Endodermal cell (in vitro differentiated cells): ENCODE measurements around the gene SLC4A5. TPM values are rescaled to one million over a fixed set of nuclear protein-coding genes. Genes with fewer than 3 reads are reported as not detected.
A peak's percentile ranks its signal among the peaks of the same experiment; 100 is the strongest.
"Not testable (repeated sequence)": the region's sequence is repeated elsewhere in the genome, so short reads cannot be mapped to it uniquely, and the experiment has no call there.

Experiments
- DNase-seq: peaks from one replicate; pipeline ENCODE4 v3.0.0-alpha.2; 2017
- H3K27ac ChIP-seq: 2 replicates; pipeline ENCODE4 v1.5.1; 2013; ENCODE audit warnings: mild to moderate bottlenecking, low read depth, low read length, moderate library complexity
- H3K27me3 ChIP-seq: 2 replicates; pipeline ENCODE4 v1.6.1; 2013; ENCODE audit warnings: mild to moderate bottlenecking, low read length, moderate library complexity; ENCODE audit not compliant: insufficient read depth, control insufficient read depth, poor library complexity, severe bottlenecking
- H3K36me3 ChIP-seq: 2 replicates; pipeline ENCODE4 v1.7.0; 2013; ENCODE audit warnings: mild to moderate bottlenecking, low read length, moderate library complexity; ENCODE audit not compliant: control insufficient read depth, insufficient read depth
- H3K4me1 ChIP-seq: one replicate; pipeline ENCODE4 v1.7.0; 2013; ENCODE audit warnings: low read length; ENCODE audit not compliant: control insufficient read depth, insufficient read depth
- H3K4me3 ChIP-seq: 2 replicates; pipeline ENCODE4 v1.5.1; 2013; ENCODE audit warnings: mild to moderate bottlenecking, low read length, moderate library complexity
- H3K9ac ChIP-seq: 2 replicates; pipeline ENCODE4 v1.6.1; 2013; ENCODE audit warnings: mild to moderate bottlenecking, low read length, moderate library complexity; ENCODE audit not compliant: poor library complexity, severe bottlenecking; ENCODE audit errors: extremely low read depth
- H3K9me3 ChIP-seq: 2 replicates; pipeline ENCODE4 v1.6.1; 2013; ENCODE audit warnings: mild to moderate bottlenecking, low read length, moderate library complexity; ENCODE audit not compliant: control insufficient read depth
- H3K27ac Mint-ChIP-seq: 2 replicates; pipeline ENCODE4 v1.8.0; 2020; ENCODE audit warnings: mixed read lengths
- H3K27me3 Mint-ChIP-seq: 2 replicates; pipeline ENCODE4 v1.8.0; 2021; ENCODE audit warnings: mild to moderate bottlenecking, mixed read lengths; ENCODE audit not compliant: insufficient read depth
- H3K36me3 Mint-ChIP-seq: 2 replicates; pipeline ENCODE4 v1.8.0; 2020; ENCODE audit warnings: low read depth, mixed read lengths
- H3K4me1 Mint-ChIP-seq: 2 replicates; pipeline ENCODE4 v1.8.0; 2020; ENCODE audit warnings: mixed read lengths
- H3K4me3 Mint-ChIP-seq: 2 replicates; pipeline ENCODE4 v1.8.0; 2020; ENCODE audit warnings: mild to moderate bottlenecking, moderate library complexity, mixed read lengths
- H3K9me3 Mint-ChIP-seq: 2 replicates; pipeline ENCODE4 v1.8.0; 2020; ENCODE audit warnings: mild to moderate bottlenecking, mixed read lengths
- WGBS, 2 experiments: methylation state at CpG; one replicate each; pipeline versions ENCODE4 v1.1.5 to v1.1.7; 2013; ENCODE audit warnings: missing lambda C conversion rate in 2 of 2, mixed read lengths in 1 of 2; ENCODE audit not compliant: insufficient coverage in 1 of 2, insufficient read length in 1 of 2; 5-methylcytosine and 5-hydroxymethylcytosine counted together
- total RNA-seq, 2 donors: library from RNA; stranded (reverse); fragmentation: NEBNext Ultra II Directional in 1 of 2; extraction: Animal tissue kit (Norgen Biotek cat#: 25700) in 1 of 2; gene quantifications; 2 replicates in 1 of 2; 3 replicates in 1 of 2; pipeline ENCODE4 v1.2.1, GENCODE V29; 2021
- TF ChIP-seq, protein P1 (sequence below): fragments of 200-600 bp; sonication (generic); conservative IDR thresholded peaks from 2 replicates; pipeline ENCODE4 v1.5.0; 2021; ENCODE audit warnings: antibody characterized with exemption, mild to moderate bottlenecking

The SLC4A5 gene
- total RNA-seq, 2 donors from 2014 or later, result 2.5 to 3.7 TPM

DNA sequence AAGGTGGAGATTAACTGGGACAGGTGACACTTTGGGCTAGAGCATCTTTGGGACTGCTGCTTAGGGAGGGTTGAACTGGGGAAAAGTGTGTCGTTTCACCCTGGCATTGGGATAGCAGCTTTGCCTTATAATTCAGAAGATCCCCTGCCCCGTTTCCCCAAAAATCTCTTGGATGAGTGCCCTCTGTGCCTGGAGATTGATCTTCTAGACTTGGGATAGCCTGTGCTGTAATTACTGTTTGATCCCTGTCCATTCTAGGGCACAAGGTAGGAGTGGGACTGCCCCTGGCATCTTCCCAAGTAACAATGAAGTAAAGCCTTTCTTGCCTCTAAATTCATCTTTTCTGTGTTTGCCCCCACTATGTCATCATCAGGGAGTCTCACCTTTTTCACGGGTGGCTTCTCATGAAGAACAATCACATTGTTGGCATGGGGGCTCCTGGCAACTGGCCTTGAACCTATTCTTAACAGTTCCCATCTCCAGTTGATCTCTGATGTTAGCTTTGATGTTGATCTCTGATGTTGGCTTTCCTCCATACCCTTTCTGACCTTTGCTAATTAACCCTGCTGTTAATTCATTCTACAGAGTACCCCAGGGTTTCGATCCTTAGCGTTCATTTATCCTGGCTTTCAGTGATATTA, 123.2 kb downstream of the SLC4A5 start:
- no peak overlapping the region for H3K4me3 Mint-ChIP-seq
- H3K36me3 ChIP-seq, result peaks cover 53% of the 10 kb centered on the region
- no peaks in the 10 kb centered on the region for H3K27me3 ChIP-seq
- H3K9ac ChIP-seq, result no peak overlapping the region
- H3K4me1 Mint-ChIP-seq, result no peaks in the 10 kb centered on the region
- 87 to 89% methylated on average over 5 of the region's 5 CpGs for WGBS, 2 experiments
- no peak overlapping the region for H3K4me3 ChIP-seq
- no peaks in the 10 kb centered on the region for H3K9me3 Mint-ChIP-seq
- no peaks in the 10 kb centered on the region for H3K27me3 Mint-ChIP-seq
- H3K9me3 ChIP-seq, result no peaks in the 10 kb centered on the region
- TF ChIP-seq, protein P1, sequence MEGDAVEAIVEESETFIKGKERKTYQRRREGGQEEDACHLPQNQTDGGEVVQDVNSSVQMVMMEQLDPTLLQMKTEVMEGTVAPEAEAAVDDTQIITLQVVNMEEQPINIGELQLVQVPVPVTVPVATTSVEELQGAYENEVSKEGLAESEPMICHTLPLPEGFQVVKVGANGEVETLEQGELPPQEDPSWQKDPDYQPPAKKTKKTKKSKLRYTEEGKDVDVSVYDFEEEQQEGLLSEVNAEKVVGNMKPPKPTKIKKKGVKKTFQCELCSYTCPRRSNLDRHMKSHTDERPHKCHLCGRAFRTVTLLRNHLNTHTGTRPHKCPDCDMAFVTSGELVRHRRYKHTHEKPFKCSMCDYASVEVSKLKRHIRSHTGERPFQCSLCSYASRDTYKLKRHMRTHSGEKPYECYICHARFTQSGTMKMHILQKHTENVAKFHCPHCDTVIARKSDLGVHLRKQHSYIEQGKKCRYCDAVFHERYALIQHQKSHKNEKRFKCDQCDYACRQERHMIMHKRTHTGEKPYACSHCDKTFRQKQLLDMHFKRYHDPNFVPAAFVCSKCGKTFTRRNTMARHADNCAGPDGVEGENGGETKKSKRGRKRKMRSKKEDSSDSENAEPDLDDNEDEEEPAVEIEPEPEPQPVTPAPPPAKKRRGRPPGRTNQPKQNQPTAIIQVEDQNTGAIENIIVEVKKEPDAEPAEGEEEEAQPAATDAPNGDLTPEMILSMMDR, result no peak
- DNase-seq, result peak; percentile 34
- H3K4me1 ChIP-seq, result no peaks in the 10 kb centered on the region
- no peak overlapping the region for H3K27ac ChIP-seq
- no peak overlapping the region for H3K27ac Mint-ChIP-seq
- H3K36me3 Mint-ChIP-seq, result peaks cover 35% of the 10 kb centered on the region

DNA sequence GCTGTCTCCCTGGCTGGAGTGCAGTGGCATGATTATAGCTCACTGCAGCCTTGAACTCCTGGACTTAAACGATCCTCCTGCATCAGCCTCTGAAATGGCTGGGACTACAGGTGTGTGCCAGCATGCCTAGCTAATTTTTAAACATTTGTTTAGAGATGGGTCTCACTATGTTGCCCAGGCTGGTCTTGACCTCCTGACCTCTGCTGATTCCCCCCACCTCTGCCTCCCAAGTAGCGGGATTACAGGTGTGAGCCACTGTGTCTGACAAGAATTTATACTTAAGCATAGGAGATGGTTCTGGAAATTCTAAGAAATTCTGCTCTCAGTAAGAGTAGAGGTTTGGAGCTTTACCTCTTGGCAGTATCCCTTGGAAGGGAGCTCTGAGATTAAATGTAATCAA, 126.6 kb downstream of the SLC4A5 start:
- Mint-ChIP-seq H3K4me3 (no peak overlapping the region), H3K27ac (no peak overlapping the region), H3K27me3 (no peaks in the 10 kb centered on the region), H3K36me3 (peaks cover 49% of the 10 kb centered on the region), H3K4me1 (no peaks in the 10 kb centered on the region), H3K9me3 (no peaks in the 10 kb centered on the region)
- Histone ChIP-seq H3K9me3 (no peaks in the 10 kb centered on the region), H3K27ac (no peak overlapping the region), H3K4me1 (no peaks in the 10 kb centered on the region), H3K27me3 (no peaks in the 10 kb centered on the region), H3K9ac (no peak overlapping the region), H3K36me3 (peaks cover 74% of the 10 kb centered on the region), H3K4me3 (no peak overlapping the region)
- peak; percentile 41 for DNase-seq
- WGBS, 2 experiments, result 94 to 99% methylated on average over 2 of the region's 2 CpGs
- TF ChIP-seq, protein P1, result no peak

DNA sequence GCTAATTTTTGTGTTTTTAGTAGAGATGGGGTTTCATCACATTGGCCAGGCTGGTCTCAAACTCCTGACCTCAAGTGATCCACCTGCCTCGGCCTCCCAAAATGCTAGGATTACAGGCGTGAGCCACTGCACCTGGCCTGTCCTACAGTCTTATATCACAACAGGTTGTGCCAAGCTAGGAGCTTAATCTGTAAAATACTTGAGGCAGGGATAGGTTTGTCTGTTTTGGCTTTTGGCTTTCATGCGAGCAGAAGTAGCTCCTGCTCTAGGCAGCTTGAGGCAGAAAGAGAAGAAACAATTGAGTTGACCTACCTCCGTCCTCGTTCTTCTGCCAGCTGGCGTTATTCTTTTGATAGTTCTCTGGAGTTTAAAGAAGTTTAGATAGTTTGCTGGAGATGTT, 127.4 kb downstream of the SLC4A5 start:
- not testable (repeated sequence) for H3K4me3 ChIP-seq, H3K27ac Mint-ChIP-seq, H3K9me3 ChIP-seq, H3K4me1 Mint-ChIP-seq, H3K9me3 Mint-ChIP-seq, H3K27me3 Mint-ChIP-seq, H3K4me3 Mint-ChIP-seq, H3K27ac ChIP-seq, H3K27me3 ChIP-seq, H3K4me1 ChIP-seq, H3K9ac ChIP-seq
- 94 to 97% methylated on average over 6 of the region's 6 CpGs for WGBS, 2 experiments
- peaks cover 79% of the 10 kb centered on the region for H3K36me3 ChIP-seq
- peaks cover 49% of the 10 kb centered on the region for H3K36me3 Mint-ChIP-seq
- peak; percentile 26 for DNase-seq
